Superior temporal gyrus (tissue), 1 donor: ENCODE data around the gene MUC16.
"Not testable (repeated sequence)": the region's sequence is repeated elsewhere in the genome, so short reads cannot be mapped to it uniquely, and the experiment has no call there.

Experiments
- DNase-seq: peaks from one replicate; pipeline ENCODE4 v3.0.0-alpha.2; 2016; ENCODE audit errors: extremely low spot score

MUC16 gene

DNA sequence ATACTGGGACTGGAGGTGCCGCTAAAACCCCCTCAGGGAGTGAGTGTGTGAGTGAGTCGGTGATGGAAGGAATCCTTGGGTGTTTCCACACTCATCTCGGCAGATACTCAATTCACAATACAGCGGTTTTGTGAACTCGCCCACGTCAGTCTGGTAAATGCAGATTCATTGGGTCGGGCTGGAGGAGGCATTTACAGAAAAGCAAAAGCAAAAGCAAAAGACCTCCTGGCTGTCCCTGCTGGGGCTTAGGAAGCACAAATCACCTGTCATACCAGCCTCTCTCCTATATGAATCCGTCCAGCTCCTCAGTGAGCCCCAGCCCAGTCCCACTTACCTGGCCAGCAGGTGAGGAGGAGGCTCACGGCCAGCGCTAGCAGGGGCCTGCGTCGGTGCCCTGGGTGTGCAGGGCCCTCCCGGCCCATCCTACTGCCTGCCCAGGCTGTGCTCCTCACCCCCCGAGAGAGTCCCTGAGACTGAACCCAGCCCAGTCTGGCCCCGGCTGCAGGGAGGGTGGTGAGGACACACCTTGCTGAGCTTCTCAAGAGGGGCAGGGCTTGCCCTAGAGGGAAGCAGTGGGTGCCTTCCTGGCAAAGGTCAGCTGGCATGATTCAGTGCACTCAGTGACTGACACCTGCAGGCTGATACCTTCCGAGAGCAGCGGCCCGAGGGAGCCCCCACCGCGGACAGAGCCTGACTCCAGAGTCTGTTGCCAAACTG is at the start of gene MUC16:
Gene MUC16, minus strand, starts transcription at position 475 of the 717 bp plus-strand sequence.
- DNase-seq: no peak

DNA sequence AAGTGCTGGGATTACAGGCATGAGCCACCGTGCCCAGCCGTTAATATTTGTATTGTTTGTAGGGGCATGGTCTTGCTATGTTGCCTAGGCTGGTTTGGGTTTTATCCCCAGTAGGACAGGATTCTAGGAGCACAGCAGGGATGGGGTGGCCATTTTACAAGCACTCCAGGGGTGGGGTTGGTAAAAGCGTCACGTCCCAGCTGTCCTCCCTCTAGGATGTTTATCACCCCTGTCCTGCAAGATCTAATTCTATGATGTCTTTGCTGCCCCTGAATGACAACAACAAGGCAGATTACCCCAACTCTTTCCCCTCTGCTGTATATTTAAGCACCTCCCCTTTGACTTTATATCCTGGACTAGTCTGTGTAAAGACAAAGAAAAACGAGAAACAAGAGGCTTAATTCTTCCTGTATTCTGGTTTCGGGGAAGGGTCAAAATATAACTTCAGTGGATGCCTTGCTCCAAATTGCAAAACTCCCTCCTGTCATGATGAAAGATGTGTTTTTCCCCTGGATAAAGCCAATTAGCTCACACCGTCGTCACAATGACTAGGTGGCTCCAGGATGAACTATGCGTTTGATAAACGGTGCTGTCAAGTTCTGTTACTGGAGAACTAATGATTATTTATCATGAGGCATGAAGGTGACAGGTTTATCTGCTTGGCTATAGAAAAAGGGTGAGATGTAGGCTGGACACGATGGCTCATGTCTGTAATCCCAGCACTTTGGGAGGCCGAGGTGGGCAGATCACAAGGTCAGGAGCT is 48.9 kb upstream of the MUC16 start:
- DNase-seq: no peak

GRCh38 chr19:9057505-9058258 is 47.5 kb upstream of the MUC16 start:
- DNase-seq: no peak

DNA sequence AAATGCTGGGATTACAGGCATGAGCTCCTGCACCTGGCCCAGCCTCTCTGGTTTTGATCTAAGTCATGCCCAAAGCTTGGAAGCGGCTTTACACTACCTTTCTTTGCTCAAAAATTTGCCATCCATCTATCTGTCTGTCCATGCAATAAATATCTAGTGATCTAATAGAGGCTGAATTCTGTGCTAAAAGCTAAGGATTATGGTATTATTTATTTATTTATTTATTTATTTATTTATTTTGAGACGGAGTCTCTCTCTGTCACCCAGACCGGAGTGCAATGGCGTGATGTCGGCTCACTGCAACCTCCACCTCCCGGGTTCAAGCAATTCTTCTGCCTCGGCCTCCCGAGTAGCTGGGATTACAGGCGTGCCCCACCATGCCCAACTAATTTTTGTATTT is 45.9 kb upstream of the MUC16 start:
- DNase-seq: not testable (repeated sequence)

DNA sequence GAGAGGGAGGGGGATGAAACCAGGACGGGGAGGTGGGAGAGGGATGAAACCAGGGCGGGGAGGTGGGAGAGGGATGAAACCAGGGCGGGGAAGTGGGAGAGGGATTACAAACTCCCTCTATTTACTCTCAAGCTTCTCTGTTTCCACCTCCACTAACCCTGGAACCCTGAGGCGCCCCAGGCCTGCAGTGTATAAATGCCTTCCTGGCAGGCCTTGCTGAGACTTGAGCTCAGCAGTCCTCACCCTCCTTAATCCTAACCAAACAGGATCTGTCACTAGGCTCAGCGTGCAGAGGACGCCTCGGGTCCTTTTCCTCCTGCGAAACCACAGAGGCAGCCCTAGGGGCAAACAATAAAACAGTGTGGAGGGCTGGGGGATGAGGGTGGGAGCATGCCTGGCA is 44.6 kb upstream of the MUC16 start:
- no peak for DNase-seq

- DNase-seq: no peak
Observed at GRCh38 chr19:9054207-9054606, 44.0 kb upstream of the MUC16 start.

DNA sequence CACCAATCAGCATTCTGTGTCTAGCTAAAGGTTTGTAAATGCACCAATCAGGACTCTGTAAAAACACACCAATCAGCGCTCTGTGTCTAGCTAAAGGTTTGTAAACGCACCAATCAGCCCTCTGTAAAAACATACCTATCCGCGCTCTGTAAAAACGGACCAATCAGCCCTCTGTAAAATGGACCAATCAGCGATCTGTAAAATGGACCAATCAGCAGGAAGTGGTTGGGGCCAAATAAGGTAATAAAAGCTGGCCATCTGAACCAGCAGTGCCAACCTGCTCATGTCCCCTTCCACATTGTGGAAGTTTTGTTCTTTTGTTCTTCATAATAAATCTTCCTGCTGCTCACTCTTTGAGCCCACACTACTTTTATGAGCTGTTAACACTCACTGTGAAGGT is 43.5 kb upstream of the MUC16 start:
- not testable (repeated sequence) for DNase-seq

DNA sequence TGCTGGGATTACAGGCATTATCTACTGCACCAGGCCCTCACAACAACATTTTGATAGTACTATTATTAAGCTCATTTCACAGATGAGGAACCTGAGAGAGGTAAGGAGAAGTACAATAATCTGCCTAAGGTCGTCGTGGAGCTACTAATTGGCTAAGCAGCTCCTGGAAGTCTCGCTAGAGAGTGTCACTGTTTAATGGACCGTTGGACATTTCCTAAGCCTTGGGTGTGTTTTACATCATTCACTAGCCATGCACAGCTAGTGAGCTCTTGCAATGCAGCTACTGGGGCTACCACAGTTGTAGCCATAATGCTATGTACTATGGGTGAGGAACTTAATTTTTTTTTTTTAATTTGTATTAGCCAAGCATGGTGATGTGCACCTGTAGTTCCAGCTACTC is 42.7 kb upstream of the MUC16 start:
- no peak for DNase-seq

DNA sequence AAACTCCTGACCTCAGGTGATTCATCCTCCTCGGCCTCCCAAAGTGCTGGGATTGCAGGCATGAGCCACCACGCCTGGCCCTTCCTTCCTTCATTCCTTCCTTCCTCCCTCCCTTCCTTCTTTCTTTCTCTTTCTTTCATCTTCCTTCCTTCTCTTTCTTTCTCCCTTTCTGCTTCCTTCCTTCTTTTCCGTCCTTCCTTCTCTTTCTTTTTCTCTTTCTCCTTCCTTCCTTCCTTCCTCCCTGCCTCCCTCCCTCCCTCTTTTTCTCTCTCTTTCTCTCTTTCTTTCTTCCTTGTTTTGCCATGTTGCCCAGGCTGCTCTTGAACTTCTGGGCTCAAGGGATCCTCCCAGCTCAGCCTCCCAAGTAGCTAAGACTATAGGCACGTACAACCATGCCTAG is 36.5 kb upstream of the MUC16 start:
- no peak for DNase-seq

- no peak for DNase-seq
Observed at GRCh38 chr19:9044449-9044848, 34.2 kb upstream of the MUC16 start.

DNA sequence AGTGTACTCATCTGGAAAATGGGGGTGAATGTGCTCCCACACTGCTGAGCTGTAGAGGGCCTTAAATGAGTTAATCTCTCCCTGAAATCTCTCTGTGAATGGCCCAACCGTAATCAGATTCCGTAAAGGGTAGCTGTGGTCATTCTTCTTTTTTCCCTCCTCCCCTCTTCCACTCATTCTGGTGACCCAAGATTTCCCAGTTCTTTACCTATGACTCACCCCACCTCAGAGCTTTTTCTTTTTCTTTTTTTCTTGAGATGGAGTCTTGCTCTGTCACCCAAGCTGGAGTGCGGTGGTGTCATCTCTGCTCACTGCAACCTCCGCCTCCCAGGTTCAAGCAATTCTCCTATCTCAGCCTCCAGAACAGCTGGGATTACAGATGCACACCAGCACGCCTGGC is 33.3 kb upstream of the MUC16 start:
- DNase-seq: no peak

DNA sequence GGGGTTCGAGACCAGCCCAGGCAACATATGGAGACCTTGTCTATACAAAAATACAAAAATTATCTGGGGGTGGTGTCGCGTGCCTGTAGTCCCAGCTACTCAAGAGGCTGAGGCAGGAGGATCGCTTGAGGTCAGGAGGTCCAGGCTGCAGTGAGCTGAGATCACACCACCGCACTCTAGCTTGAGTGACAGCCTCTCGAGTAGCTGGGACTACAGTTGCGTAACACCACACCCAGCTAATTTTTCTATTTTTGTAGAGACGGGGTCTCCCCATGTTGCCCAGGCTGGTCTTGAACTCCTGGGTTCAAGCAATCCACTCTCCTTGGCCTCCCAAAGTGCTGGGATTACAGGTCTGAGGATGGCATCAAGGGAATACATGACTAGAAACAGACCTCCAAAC is 30.8 kb upstream of the MUC16 start:
- no peak for DNase-seq

GRCh38 chr19:9040131-9040530 is 29.9 kb upstream of the MUC16 start:
- no peak for DNase-seq

GRCh38 chr19:9039728-9040127 is 29.5 kb upstream of the MUC16 start:
- DNase-seq: no peak

GRCh38 chr19:9037400-9038062 is 27.3 kb upstream of the MUC16 start:
- no peak for DNase-seq

- no peak for DNase-seq
Observed at GRCh38 chr19:9032136-9032631, 22.0 kb upstream of the MUC16 start.

DNA sequence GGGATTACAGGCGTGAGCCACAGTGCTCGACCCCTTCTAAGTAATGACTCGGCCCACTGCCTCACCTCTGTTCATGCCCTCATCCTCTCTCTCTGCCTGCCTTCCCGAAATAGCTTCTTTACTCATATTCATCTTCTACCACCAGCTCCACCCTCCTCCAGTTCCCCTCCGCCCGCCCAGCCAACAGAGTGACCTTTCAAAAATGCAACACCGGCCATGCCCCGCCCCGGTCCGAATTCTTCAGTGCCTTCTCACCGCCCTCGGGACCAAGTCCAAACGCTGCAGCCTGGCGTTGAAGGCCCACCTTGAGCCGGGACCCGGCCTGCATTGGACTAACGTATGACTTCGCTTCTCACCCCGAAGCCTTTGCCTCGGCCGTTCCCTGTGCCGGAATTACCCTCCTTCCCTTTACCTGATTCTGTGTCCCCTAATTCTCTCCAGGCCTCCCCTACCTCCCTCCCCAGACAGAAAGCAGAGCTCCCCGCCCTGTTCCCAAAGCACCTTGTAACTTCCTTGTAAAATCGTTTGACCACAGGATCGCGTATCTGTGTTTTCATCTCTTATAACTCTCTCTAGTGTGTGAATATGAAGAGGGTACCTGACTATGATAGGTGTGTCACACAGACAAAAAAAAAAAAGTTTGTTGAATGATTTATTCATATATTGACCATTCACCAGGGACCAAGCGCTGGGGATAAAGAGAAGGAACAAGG is 8.1 kb upstream of the MUC16 start:
- DNase-seq: no peak

DNA sequence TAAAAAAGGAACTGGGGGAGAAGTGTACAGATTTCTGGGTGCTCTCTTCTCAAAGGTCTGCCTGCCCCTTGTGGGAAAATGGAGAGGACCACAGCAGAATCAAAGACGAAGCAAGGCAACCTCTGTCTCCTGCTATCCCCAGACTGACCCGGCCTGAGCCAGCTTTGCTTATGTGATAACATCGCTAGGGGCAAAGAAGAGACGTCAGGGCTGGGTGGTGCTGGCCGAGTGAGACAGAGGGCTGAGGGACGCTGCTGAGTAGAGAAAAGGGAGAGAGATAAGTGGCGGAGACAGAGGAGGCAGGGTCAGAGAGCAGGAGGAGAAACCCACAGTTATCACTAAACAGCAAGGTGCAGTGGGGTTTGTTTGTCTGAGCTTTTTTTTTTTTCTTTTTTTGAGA is 4.6 kb upstream of the MUC16 start:
- no peak for DNase-seq

DNA sequence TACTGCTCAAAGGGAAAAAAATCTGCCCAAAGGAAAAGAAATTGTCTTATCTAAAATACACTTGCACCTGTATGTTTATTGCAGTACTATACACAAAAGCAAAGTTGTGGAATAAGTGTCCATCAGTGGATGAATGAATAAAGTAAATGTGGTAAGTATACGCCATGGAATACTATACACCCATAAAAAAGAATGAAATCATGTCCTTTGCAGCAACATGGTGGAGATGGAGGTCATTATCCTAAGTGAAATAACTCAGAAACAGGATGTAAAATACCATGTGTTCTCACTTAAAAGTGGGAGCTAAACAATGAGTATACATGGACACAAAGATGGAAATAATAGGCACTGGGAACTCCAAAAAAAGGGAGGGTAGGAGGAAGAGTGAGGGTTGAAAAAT is 3.8 kb upstream of the MUC16 start:
- DNase-seq: no peak

DNA sequence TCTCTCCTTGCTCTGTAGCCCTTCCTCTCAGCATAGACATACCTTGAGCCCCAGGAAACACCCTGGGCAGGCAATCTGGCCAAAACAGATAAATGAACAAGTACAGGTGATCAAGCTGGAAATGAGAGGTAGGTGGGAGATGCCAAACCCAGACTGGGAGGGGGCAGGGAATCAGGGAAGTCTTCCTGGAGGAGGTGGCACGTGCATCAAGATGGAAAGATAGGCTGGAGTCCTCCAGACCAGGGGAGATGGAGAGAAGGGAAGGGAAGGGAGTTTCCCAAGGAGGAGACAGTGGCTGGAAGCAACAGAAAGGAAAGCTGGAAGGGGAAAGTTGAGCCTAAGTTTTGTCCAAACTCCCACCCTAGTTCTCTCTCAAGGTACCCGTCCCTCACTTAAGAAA is 1.7 kb upstream of the MUC16 start:
- DNase-seq: no peak

- no peak for DNase-seq
Observed at GRCh38 chr19:9010693-9011092, 484 bp upstream of the MUC16 start.
